ENCODE results near the gene SUN2. TPM values are rescaled to one million over a fixed set of nuclear protein-coding genes. Genes with fewer than 3 reads are reported as not detected.

Gene SUN2
- total RNA-seq, 1 experiment from 2014 or later: 169 TPM

- peaks cover 10% of the 10 kb centered on the region for H3K79me2 ChIP-seq (ENCODE audit: low read depth)
Measured at GRCh38 chr22:38788021-38788816, 32.4 kb upstream of the SUN2 start.

GRCh38 chr22:38786631-38787030, 30.8 kb upstream of the SUN2 start:
- no TSS peak for BruUV-seq (replicated peaks)
- intact Hi-C loops (cut with micrococcal nuclease; ENCODE audit: unreplicated experiment): no loop called here
- Histone ChIP-seq H2AFZ (no peak overlapping the region), H3K27ac (no peak overlapping the region), H4K20me1 (ENCODE audit: insufficient read depth) (no peaks in the 10 kb centered on the region; the same call in 1 of the 2 replicates), H3K9me3 (ENCODE audit: insufficient read depth, low read depth) (no peaks in the 10 kb centered on the region), H3K4me3 (no peak overlapping the region), H3K36me3 (ENCODE audit: low read depth) (0 out of 2 replicates have a peak, but pooled peaks cover 5% of the 10 kb centered on the region), H3K4me1 (replicated peaks; ENCODE audit: insufficient read depth) (0 out of 2 replicates have a peak, but pooled peaks cover 10% of the 10 kb centered on the region), H3F3A (ENCODE audit: insufficient read depth, low read depth) (peaks cover 8% of the 10 kb centered on the region; the same call in 1 of the 2 replicates), H3K79me2 (ENCODE audit: low read depth) (no peaks in the 10 kb centered on the region), H3K9me2 (ENCODE audit: insufficient read depth) (no peaks in the 10 kb centered on the region), H3K4me2 (no peak overlapping the region), H3K27me3 (ENCODE audit: insufficient read depth, low read depth) (no peaks in the 10 kb centered on the region)
- TF ChIP-seq EZH2 (IDR thresholded peaks at IDR 0.05; ENCODE audit: low read depth): no peak
- CTCF ChIA-PET: no interaction called here
- POLR2A ChIA-PET (ENCODE audit: unreplicated experiment): no interaction called here
- no peak for DNase-seq

More at GRCh38 chr22:38788021-38788816, 32.4 kb upstream of the SUN2 start:
- H3K9me2 ChIP-seq (ENCODE audit: insufficient read depth): no peaks in the 10 kb centered on the region
- H3K27me3 ChIP-seq (ENCODE audit: insufficient read depth, low read depth): no peaks in the 10 kb centered on the region
- CTCF ChIA-PET: no interaction called here
- H2AFZ ChIP-seq: no peak overlapping the region
- H3K36me3 ChIP-seq (ENCODE audit: low read depth): 0 out of 2 replicates have a peak, but pooled peaks cover 5% of the 10 kb centered on the region
- peaks cover 16% of the 10 kb centered on the region; the same call in 1 of the 2 replicates for H3F3A ChIP-seq (ENCODE audit: insufficient read depth, low read depth)
- H3K4me1 ChIP-seq (replicated peaks; ENCODE audit: insufficient read depth): peaks cover 19% of the 10 kb centered on the region
- no peak overlapping the region for H3K4me3 ChIP-seq
- no peak for TF ChIP-seq EZH2 (IDR thresholded peaks at IDR 0.05; ENCODE audit: low read depth)
- no peak for TF ChIP-seq CTCF (conservative IDR thresholded peaks at IDR 0.05)
- H3K9me3 ChIP-seq (ENCODE audit: insufficient read depth, low read depth): no peaks in the 10 kb centered on the region
- no peak for DNase-seq
- no peaks in the 10 kb centered on the region; the same call in 1 of the 2 replicates for H4K20me1 ChIP-seq (ENCODE audit: insufficient read depth)
- no peak overlapping the region for H3K27ac ChIP-seq
- POLR2A ChIA-PET (ENCODE audit: unreplicated experiment): interaction anchor here (0.5 kb wide), 1 partner anchor 457 kb away, joined by 3 read pairs; the partner anchor contains the start of gene PDGFB
- H3K4me2 ChIP-seq: no peak overlapping the region
- no TSS peak for BruUV-seq (replicated peaks)
- intact Hi-C loops (cut with micrococcal nuclease; ENCODE audit: unreplicated experiment): no loop called here

GRCh38 chr22:38784856-38785255, 29.1 kb upstream of the SUN2 start:
- BruUV-seq (replicated peaks): no TSS peak
- H3K4me3 ChIP-seq: no peak overlapping the region
- ChIA-PET POLR2A (ENCODE audit: unreplicated experiment) (interaction anchor here (0.6 kb wide), 1 partner anchor 10 kb away, joined by 4 read pairs; no protein-coding TSS in a partner anchor), CTCF (no interaction called here)
- H3F3A ChIP-seq (ENCODE audit: insufficient read depth, low read depth): peaks cover 8% of the 10 kb centered on the region; the same call in 1 of the 2 replicates
- 0 out of 2 replicates have a peak, but pooled peaks cover 10% of the 10 kb centered on the region for H3K4me1 ChIP-seq (replicated peaks; ENCODE audit: insufficient read depth)
- H3K36me3 ChIP-seq (ENCODE audit: low read depth): no peaks in the 10 kb centered on the region
- no peaks in the 10 kb centered on the region for H3K79me2 ChIP-seq (ENCODE audit: low read depth)
- no peak overlapping the region for H3K27ac ChIP-seq
- H2AFZ ChIP-seq: no peak overlapping the region
- no peaks in the 10 kb centered on the region for H3K27me3 ChIP-seq (ENCODE audit: insufficient read depth, low read depth)
- TF ChIP-seq CTCF (conservative IDR thresholded peaks at IDR 0.05) (no peak), EZH2 (IDR thresholded peaks at IDR 0.05; ENCODE audit: low read depth) (no peak)
- H3K4me2 ChIP-seq: no peak overlapping the region
- no peaks in the 10 kb centered on the region for H3K9me2 ChIP-seq (ENCODE audit: insufficient read depth)
- DNase-seq: no peak
- H4K20me1 ChIP-seq (ENCODE audit: insufficient read depth): no peaks in the 10 kb centered on the region; the same call in 1 of the 2 replicates
- H3K9me3 ChIP-seq (ENCODE audit: insufficient read depth, low read depth): no peaks in the 10 kb centered on the region
- intact Hi-C loops (cut with micrococcal nuclease; ENCODE audit: unreplicated experiment): no loop called here

Measured in PC-9 (cell line).